ENCODE measurements around the gene LLGL1. TPM values are rescaled to one million over a fixed set of nuclear protein-coding genes. Genes with fewer than 3 reads are reported as not detected.

LLGL1 gene
- total RNA-seq, 1 experiment from 2014 or later: 44.9 TPM

- H3K79me2 ChIP-seq (ENCODE audit: low read depth): no peaks in the 10 kb centered on the region
- no peak overlapping the region for H2AFZ ChIP-seq
- ChIA-PET CTCF (no interaction called here), POLR2A (ENCODE audit: unreplicated experiment) (interaction anchor here (0.6 kb wide), 1 partner anchor 137 kb away, joined by 3 read pairs; the partner anchor contains the start of gene EVPLL)
- H3K4me2 ChIP-seq: no peak overlapping the region
- H3K9me3 ChIP-seq (ENCODE audit: insufficient read depth, low read depth): no peaks in the 10 kb centered on the region
- DNase-seq: no peak
- no TSS peak for BruUV-seq (replicated peaks)
- TF ChIP-seq CTCF (conservative IDR thresholded peaks at IDR 0.05): no peak
- TF ChIP-seq EZH2 (IDR thresholded peaks at IDR 0.05; ENCODE audit: low read depth): no peak
- no peaks in the 10 kb centered on the region for H3K9me2 ChIP-seq (ENCODE audit: insufficient read depth)
- no peak overlapping the region for H3K27ac ChIP-seq
- no peaks in the 10 kb centered on the region for H3K27me3 ChIP-seq (ENCODE audit: insufficient read depth, low read depth)
- no peaks in the 10 kb centered on the region; the same call in none of the 2 replicates for H4K20me1 ChIP-seq (ENCODE audit: insufficient read depth)
- H3K36me3 ChIP-seq (ENCODE audit: low read depth): peaks cover 7% of the 10 kb centered on the region; the same call in 1 of the 2 replicates
- intact Hi-C loops (cut with micrococcal nuclease; ENCODE audit: unreplicated experiment): no loop called here
- H3K4me3 ChIP-seq: no peak overlapping the region
- H3F3A ChIP-seq (ENCODE audit: insufficient read depth, low read depth): peaks cover 22% of the 10 kb centered on the region; the same call in 1 of the 2 replicates
- H3K4me1 ChIP-seq (replicated peaks; ENCODE audit: insufficient read depth): peaks cover 10% of the 10 kb centered on the region
Observed at GRCh38 chr17:18240449-18240848, 15.0 kb downstream of the LLGL1 start.

GRCh38 chr17:18241229-18241871 is 15.9 kb downstream of the LLGL1 start:
- Histone ChIP-seq H3K79me2 (ENCODE audit: low read depth) (no peaks in the 10 kb centered on the region), H3K9me3 (ENCODE audit: insufficient read depth, low read depth) (no peaks in the 10 kb centered on the region), H4K20me1 (ENCODE audit: insufficient read depth) (peaks cover under 1% of the 10 kb centered on the region), H3K4me1 (replicated peaks; ENCODE audit: insufficient read depth) (0 out of 2 replicates have a peak, but pooled peaks cover under 1% of the 10 kb centered on the region), H3K27ac (no peak overlapping the region), H3K4me2 (no peak overlapping the region), H3F3A (ENCODE audit: insufficient read depth, low read depth) (peaks cover 23% of the 10 kb centered on the region; the same call in 1 of the 2 replicates), H3K36me3 (ENCODE audit: low read depth) (peaks cover 16% of the 10 kb centered on the region), H3K9me2 (ENCODE audit: insufficient read depth) (no peaks in the 10 kb centered on the region), H2AFZ (no peak overlapping the region), H3K27me3 (ENCODE audit: insufficient read depth, low read depth) (no peaks in the 10 kb centered on the region), H3K4me3 (no peak overlapping the region)
- no TSS peak for BruUV-seq (replicated peaks)
- POLR2A ChIA-PET (ENCODE audit: unreplicated experiment): no interaction called here
- intact Hi-C loops (cut with micrococcal nuclease; ENCODE audit: unreplicated experiment): no loop called here
- DNase-seq: no peak
- CTCF ChIA-PET: no interaction called here
- no peak for TF ChIP-seq CTCF (conservative IDR thresholded peaks at IDR 0.05)
- no peak for TF ChIP-seq EZH2 (IDR thresholded peaks at IDR 0.05; ENCODE audit: low read depth)

GRCh38 chr17:18245038-18245776 is 19.8 kb downstream of the LLGL1 start:
- H4K20me1 ChIP-seq (ENCODE audit: insufficient read depth): peaks cover 18% of the 10 kb centered on the region
- H3K36me3 ChIP-seq (ENCODE audit: low read depth): peaks cover 20% of the 10 kb centered on the region
- TF ChIP-seq EZH2 (IDR thresholded peaks at IDR 0.05; ENCODE audit: low read depth): no peak
- no peak for TF ChIP-seq CTCF (conservative IDR thresholded peaks at IDR 0.05)
- no peak overlapping the region for H3K4me2 ChIP-seq
- H3K9me2 ChIP-seq (ENCODE audit: insufficient read depth): no peaks in the 10 kb centered on the region
- H3K79me2 ChIP-seq (ENCODE audit: low read depth): no peaks in the 10 kb centered on the region
- H2AFZ ChIP-seq: no peak overlapping the region
- no peak for DNase-seq
- H3F3A ChIP-seq (ENCODE audit: insufficient read depth, low read depth): peaks cover 46% of the 10 kb centered on the region; the same call in 1 of the 2 replicates
- ChIA-PET POLR2A (ENCODE audit: unreplicated experiment) (no interaction called here), CTCF (no interaction called here)
- intact Hi-C loops (cut with micrococcal nuclease; ENCODE audit: unreplicated experiment): no loop called here
- H3K27me3 ChIP-seq (ENCODE audit: insufficient read depth, low read depth): no peaks in the 10 kb centered on the region
- H3K27ac ChIP-seq: no peak overlapping the region
- H3K4me3 ChIP-seq: no peak overlapping the region
- BruUV-seq (replicated peaks): no TSS peak
- H3K9me3 ChIP-seq (ENCODE audit: insufficient read depth, low read depth): no peaks in the 10 kb centered on the region
- H3K4me1 ChIP-seq (replicated peaks; ENCODE audit: insufficient read depth): no peaks in the 10 kb centered on the region

Measured in PC-9 (cell line).